HEK293 (cell line): Measurements from ENCODE around the gene PCDH9.

Experiments
- CTCF ChIA-PET: fragments of 350-600 bp; formaldehyde crosslinking; extraction: SDS; loops from one replicate; lab custom pipeline; 2021; ENCODE audit warnings: antibody characterized with exemption; lab: Yijun Ruan, JAX
- POLR2A ChIA-PET: fragments of 300-600 bp; formaldehyde crosslinking; extraction: SDS; loops from one replicate; lab custom pipeline; 2020; ENCODE audit warnings: antibody characterized with exemption, inconsistent platforms; lab: Yijun Ruan, JAX
- H3K27ac ChIP-seq: fragments of 200-500 bp; sonication (Bioruptor generic); 2 replicates; pipeline ENCODE4 v1.5.1; 2014; ENCODE audit warnings: low read depth, low read length, control low read depth, inconsistent platforms; ENCODE audit errors: extremely low read depth
- H3K36me3 ChIP-seq, 2 experiments: fragments of 200-500 bp in 1 of 2; sonication (Bioruptor generic) in 1 of 2; 1 replicate in 1 of 2; 2 replicates in 1 of 2; pipeline ENCODE4 v1.5.1; 2014 to 2017; ENCODE audit warnings: inconsistent platforms in 2 of 2, low read length in 2 of 2; ENCODE audit not compliant: control insufficient read depth in 2 of 2, insufficient read depth in 1 of 2
- H3K4me1 ChIP-seq: fragments of 200-500 bp; sonication (Bioruptor generic); 2 replicates; pipeline ENCODE4 v1.5.1; 2014; ENCODE audit warnings: mild to moderate bottlenecking, low read length, inconsistent platforms; ENCODE audit not compliant: control insufficient read depth, insufficient read depth
- H3K4me3 ChIP-seq: 2 replicates; pipeline ENCODE4 v1.5.1; 2011; ENCODE audit warnings: low read depth, mild to moderate bottlenecking, control low read depth, low read length, moderate library complexity
- H3K9me3 ChIP-seq: fragments of 200-500 bp; sonication (Bioruptor generic); 2 replicates; pipeline ENCODE4 v1.5.1; 2014; ENCODE audit warnings: low read depth, low read length, inconsistent platforms; ENCODE audit not compliant: control insufficient read depth, insufficient read depth
- GLI2 ChIP-seq: fragments of 450-650 bp; formaldehyde crosslinking; IDR thresholded peaks from 2 replicates; pipeline ENCODE4; 2017; ENCODE audit warnings: missing biosample characterization, missing genetic modification characterization, low read depth, borderline replicate concordance
- KLF10 ChIP-seq: fragments of 450-650 bp; IDR thresholded peaks from 2 replicates; pipeline ENCODE4 v1.5.1; 2018; ENCODE audit warnings: missing biosample characterization, mild to moderate bottlenecking, missing genetic modification characterization
- SCRT2 ChIP-seq: fragments of 450-650 bp; formaldehyde crosslinking; IDR thresholded peaks from 2 replicates; pipeline ENCODE4 v1.5.1; 2016; ENCODE audit warnings: missing biosample characterization, missing genetic modification characterization
- ZFP69B ChIP-seq: fragments of 450-650 bp; formaldehyde crosslinking; IDR thresholded peaks from 2 replicates; pipeline ENCODE4 v1.5.1; 2016; ENCODE audit warnings: missing biosample characterization, missing genetic modification characterization
- ZNF146 ChIP-seq: fragments of 450-650 bp; formaldehyde crosslinking; IDR thresholded peaks from 2 replicates; pipeline ENCODE4 v1.5.1; 2016; ENCODE audit warnings: missing biosample characterization, missing genetic modification characterization
- ZNF174 ChIP-seq: fragments of 450-650 bp; formaldehyde crosslinking; IDR thresholded peaks from 2 replicates; pipeline ENCODE4 v1.5.0; 2017; ENCODE audit warnings: missing biosample characterization, mild to moderate bottlenecking, missing genetic modification characterization
- ZNF274 ChIP-seq, 2 experiments: fragments of 200-500 bp in 1 of 2; fragments of 450-650 bp in 1 of 2; sonication (Bioruptor generic) in 1 of 2; formaldehyde crosslinking in 1 of 2; IDR thresholded peaks; 2 replicates each; pipeline versions ENCODE4 v1.5.1 to v1.6.1; 2014 to 2016; ENCODE audit warnings: borderline replicate concordance in 1 of 2, inconsistent platforms in 1 of 2, low read length in 1 of 2, missing biosample characterization in 1 of 2, missing genetic modification characterization in 1 of 2
- ZNF37A ChIP-seq: fragments of 450-650 bp; IDR thresholded peaks from 2 replicates; pipeline ENCODE4 v1.5.1; 2018; ENCODE audit warnings: missing biosample characterization, missing genetic modification characterization
- ZNF426 ChIP-seq: fragments of 450-650 bp; formaldehyde crosslinking; IDR thresholded peaks from 2 replicates; pipeline ENCODE4 v1.5.1; 2017; ENCODE audit warnings: missing biosample characterization, missing genetic modification characterization, mild to moderate bottlenecking, inconsistent platforms, moderate library complexity
- ZNF555 ChIP-seq: fragments of 450-650 bp; formaldehyde crosslinking; conservative IDR thresholded peaks from 2 replicates; pipeline ENCODE4 v1.5.1; 2017; ENCODE audit warnings: missing biosample characterization, mild to moderate bottlenecking, missing genetic modification characterization, inconsistent platforms
- ZNF621 ChIP-seq: fragments of 450-650 bp; formaldehyde crosslinking; IDR thresholded peaks from 2 replicates; pipeline ENCODE4 v1.5.1; 2017; ENCODE audit warnings: missing biosample characterization, missing genetic modification characterization
- ZNF664 ChIP-seq: fragments of 450-650 bp; formaldehyde crosslinking; IDR thresholded peaks from 2 replicates; pipeline ENCODE4 v1.5.1; 2016; ENCODE audit warnings: missing biosample characterization, missing genetic modification characterization
- ZNF785 ChIP-seq: fragments of 450-650 bp; formaldehyde crosslinking; IDR thresholded peaks from 2 replicates; pipeline ENCODE4 v1.5.1; 2016; ENCODE audit warnings: missing biosample characterization, missing genetic modification characterization
- ZNF837 ChIP-seq: fragments of 450-650 bp; formaldehyde crosslinking; IDR thresholded peaks from 2 replicates; pipeline ENCODE4 v1.5.1; 2016; ENCODE audit warnings: missing biosample characterization, missing genetic modification characterization
- ZSCAN16 ChIP-seq: fragments of 450-650 bp; formaldehyde crosslinking; IDR thresholded peaks from 2 replicates; pipeline ENCODE4 v1.5.1; 2016; ENCODE audit warnings: missing biosample characterization, missing genetic modification characterization
- ZSCAN30 ChIP-seq: fragments of 450-650 bp; IDR thresholded peaks from 2 replicates; pipeline ENCODE4 v1.5.1; 2018; ENCODE audit warnings: missing biosample characterization, mild to moderate bottlenecking, missing genetic modification characterization, moderate library complexity
- TF ChIP-seq, protein P1 (sequence below): fragments of 450-650 bp; formaldehyde crosslinking; IDR thresholded peaks from 2 replicates; pipeline ENCODE4 v1.5.1; 2017; ENCODE audit warnings: missing biosample characterization, missing genetic modification characterization
- TF ChIP-seq, protein P2 (sequence below): fragments of 450-650 bp; formaldehyde crosslinking; IDR thresholded peaks from 2 replicates; pipeline ENCODE4 v1.5.1; 2016; ENCODE audit warnings: missing biosample characterization, missing genetic modification characterization
- TF ChIP-seq, protein P3 (sequence below): fragments of 450-650 bp; formaldehyde crosslinking; IDR thresholded peaks from 2 replicates; pipeline ENCODE4 v1.5.1; 2016; ENCODE audit warnings: missing biosample characterization, missing genetic modification characterization
- TF ChIP-seq, protein P4 (sequence below): fragments of 450-650 bp; formaldehyde crosslinking; IDR thresholded peaks from 2 replicates; pipeline ENCODE4 v1.5.1; 2016; ENCODE audit warnings: missing biosample characterization, missing genetic modification characterization
- TF ChIP-seq, protein P5 (sequence below): fragments of 450-650 bp; formaldehyde crosslinking; IDR thresholded peaks from 2 replicates; pipeline ENCODE4 v1.5.1; 2016; ENCODE audit warnings: missing biosample characterization, missing genetic modification characterization
- TF ChIP-seq, protein P6 (sequence below): fragments of 450-650 bp; formaldehyde crosslinking; IDR thresholded peaks from 2 replicates; pipeline ENCODE4 v1.5.1; 2016; ENCODE audit warnings: missing biosample characterization, missing genetic modification characterization, low read depth
- TF ChIP-seq, protein P7 (sequence below): fragments of 450-650 bp; formaldehyde crosslinking; IDR thresholded peaks from 2 replicates; pipeline ENCODE4 v1.5.1; 2016; ENCODE audit warnings: missing biosample characterization, missing genetic modification characterization

Gene PCDH9

DNA sequence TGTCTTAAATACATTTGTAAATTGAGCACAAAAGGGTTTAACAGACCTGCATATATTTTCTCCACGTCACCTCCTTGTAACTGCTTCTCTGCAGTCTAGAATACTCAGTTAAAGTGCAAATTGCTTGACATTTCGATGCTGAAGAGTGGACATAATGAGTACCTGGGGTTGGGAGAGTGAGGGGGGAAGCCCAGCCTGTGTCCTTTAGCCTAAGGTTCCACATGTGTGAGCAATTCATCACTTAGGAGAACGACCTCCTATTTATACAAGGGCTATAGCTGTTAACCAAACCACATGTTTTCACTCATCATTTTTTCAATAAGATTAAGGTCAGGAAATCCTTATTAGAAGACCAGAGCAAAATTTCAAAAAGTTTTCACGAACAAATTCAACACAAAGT lies 29.5 kb downstream of the PCDH9 start (continued):
- TF ChIP-seq, protein P1, sequence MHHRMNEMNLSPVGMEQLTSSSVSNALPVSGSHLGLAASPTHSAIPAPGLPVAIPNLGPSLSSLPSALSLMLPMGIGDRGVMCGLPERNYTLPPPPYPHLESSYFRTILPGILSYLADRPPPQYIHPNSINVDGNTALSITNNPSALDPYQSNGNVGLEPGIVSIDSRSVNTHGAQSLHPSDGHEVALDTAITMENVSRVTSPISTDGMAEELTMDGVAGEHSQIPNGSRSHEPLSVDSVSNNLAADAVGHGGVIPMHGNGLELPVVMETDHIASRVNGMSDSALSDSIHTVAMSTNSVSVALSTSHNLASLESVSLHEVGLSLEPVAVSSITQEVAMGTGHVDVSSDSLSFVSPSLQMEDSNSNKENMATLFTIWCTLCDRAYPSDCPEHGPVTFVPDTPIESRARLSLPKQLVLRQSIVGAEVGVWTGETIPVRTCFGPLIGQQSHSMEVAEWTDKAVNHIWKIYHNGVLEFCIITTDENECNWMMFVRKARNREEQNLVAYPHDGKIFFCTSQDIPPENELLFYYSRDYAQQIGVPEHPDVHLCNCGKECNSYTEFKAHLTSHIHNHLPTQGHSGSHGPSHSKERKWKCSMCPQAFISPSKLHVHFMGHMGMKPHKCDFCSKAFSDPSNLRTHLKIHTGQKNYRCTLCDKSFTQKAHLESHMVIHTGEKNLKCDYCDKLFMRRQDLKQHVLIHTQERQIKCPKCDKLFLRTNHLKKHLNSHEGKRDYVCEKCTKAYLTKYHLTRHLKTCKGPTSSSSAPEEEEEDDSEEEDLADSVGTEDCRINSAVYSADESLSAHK: no peak
- TF ChIP-seq ZFP69B (tag by site-specific recombination) (no peak), ZNF621 (tag by site-specific recombination) (no peak), ZNF274 (IDR thresholded peaks at IDR 0.05; ENCODE audit: low read length) (no peak), ZNF274 (tag by site-specific recombination; IDR thresholded peaks at IDR 0.05; ENCODE audit: borderline replicate concordance) (no peak)
- TF ChIP-seq, protein P2, sequence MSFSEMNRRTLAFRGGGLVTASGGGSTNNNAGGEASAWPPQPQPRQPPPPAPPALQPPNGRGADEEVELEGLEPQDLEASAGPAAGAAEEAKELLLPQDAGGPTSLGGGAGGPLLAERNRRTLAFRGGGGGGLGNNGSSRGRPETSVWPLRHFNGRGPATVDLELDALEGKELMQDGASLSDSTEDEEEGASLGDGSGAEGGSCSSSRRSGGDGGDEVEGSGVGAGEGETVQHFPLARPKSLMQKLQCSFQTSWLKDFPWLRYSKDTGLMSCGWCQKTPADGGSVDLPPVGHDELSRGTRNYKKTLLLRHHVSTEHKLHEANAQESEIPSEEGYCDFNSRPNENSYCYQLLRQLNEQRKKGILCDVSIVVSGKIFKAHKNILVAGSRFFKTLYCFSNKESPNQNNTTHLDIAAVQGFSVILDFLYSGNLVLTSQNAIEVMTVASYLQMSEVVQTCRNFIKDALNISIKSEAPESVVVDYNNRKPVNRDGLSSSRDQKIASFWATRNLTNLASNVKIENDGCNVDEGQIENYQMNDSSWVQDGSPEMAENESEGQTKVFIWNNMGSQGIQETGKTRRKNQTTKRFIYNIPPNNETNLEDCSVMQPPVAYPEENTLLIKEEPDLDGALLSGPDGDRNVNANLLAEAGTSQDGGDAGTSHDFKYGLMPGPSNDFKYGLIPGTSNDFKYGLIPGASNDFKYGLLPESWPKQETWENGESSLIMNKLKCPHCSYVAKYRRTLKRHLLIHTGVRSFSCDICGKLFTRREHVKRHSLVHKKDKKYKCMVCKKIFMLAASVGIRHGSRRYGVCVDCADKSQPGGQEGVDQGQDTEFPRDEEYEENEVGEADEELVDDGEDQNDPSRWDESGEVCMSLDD: no peak
- TF ChIP-seq, protein P3, sequence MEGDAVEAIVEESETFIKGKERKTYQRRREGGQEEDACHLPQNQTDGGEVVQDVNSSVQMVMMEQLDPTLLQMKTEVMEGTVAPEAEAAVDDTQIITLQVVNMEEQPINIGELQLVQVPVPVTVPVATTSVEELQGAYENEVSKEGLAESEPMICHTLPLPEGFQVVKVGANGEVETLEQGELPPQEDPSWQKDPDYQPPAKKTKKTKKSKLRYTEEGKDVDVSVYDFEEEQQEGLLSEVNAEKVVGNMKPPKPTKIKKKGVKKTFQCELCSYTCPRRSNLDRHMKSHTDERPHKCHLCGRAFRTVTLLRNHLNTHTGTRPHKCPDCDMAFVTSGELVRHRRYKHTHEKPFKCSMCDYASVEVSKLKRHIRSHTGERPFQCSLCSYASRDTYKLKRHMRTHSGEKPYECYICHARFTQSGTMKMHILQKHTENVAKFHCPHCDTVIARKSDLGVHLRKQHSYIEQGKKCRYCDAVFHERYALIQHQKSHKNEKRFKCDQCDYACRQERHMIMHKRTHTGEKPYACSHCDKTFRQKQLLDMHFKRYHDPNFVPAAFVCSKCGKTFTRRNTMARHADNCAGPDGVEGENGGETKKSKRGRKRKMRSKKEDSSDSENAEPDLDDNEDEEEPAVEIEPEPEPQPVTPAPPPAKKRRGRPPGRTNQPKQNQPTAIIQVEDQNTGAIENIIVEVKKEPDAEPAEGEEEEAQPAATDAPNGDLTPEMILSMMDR (tag by site-specific recombination): no peak

DNA sequence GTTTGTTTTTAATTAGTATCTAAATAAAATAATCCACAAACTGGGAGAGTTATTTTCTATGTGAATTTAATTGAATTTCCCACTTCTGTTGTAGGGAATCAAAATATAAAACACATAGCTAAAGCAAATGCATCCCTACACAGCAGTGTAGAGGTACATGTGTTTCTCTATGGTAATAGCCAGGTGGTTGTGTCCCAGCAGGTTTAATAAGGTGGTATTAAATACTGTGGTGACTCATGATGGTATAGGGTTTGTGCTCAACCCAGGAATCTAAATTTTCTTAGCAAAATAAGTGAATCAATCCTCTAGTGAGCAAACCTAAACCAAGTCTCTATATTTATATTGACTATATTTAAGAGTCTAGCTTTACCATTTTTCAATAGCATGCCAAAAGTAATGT lies 30.0 kb downstream of the PCDH9 start:
- CTCF ChIA-PET: no interaction called here
- POLR2A ChIA-PET: no interaction called here
- TF ChIP-seq ZNF664: 0 out of 2 replicates have a peak, but pooled peaks have one; percentile 16
- TF ChIP-seq, protein P4, sequence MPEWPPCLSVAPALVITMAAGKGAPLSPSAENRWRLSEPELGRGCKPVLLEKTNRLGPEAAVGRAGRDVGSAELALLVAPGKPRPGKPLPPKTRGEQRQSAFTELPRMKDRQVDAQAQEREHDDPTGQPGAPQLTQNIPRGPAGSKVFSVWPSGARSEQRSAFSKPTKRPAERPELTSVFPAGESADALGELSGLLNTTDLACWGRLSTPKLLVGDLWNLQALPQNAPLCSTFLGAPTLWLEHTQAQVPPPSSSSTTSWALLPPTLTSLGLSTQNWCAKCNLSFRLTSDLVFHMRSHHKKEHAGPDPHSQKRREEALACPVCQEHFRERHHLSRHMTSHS (tag by site-specific recombination): no peak
- no peaks in the 10 kb centered on the region for H3K9me3 ChIP-seq
- H3K4me3 ChIP-seq: no peak overlapping the region
- H3K27ac ChIP-seq: no peak overlapping the region
- H3K4me1 ChIP-seq: no peaks in the 10 kb centered on the region
- H3K36me3 ChIP-seq: no peaks in the 10 kb centered on the region

DNA sequence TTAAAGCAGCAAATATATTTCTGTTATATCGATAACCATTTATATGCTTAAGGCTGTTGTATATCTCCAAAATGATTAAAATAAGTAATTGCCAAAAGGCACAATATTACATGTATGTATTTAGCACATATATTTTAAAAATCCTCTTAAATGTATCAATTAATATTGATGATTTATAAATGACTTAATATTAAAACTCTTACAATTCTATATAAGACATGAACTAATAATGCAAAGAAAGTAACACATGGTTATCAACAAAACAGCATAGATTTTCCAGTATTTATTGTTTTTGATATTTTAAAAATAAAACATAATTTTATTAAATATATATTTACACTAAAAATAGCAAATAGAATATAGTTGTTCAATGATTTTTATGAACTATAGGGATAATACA lies 32.4 kb downstream of the PCDH9 start:
- ChIA-PET CTCF (interaction anchor here (0.6 kb wide), 1 partner anchor 1851 kb away, joined by 3 read pairs; no protein-coding TSS in a partner anchor), POLR2A (no interaction called here)
- H3K9me3 ChIP-seq: no peaks in the 10 kb centered on the region
- H3K36me3 ChIP-seq: no peaks in the 10 kb centered on the region
- no peak overlapping the region for H3K4me3 ChIP-seq
- H3K27ac ChIP-seq: no peak overlapping the region
- H3K4me1 ChIP-seq: no peaks in the 10 kb centered on the region
- TF ChIP-seq ZNF837 (tag by site-specific recombination) (no peak), ZNF174 (no peak), ZNF785 (no peak), ZNF146 (tag by site-specific recombination) (no peak), ZNF426 (no peak), ZNF37A (no peak), ZSCAN30 (tag by site-specific recombination) (no peak), KLF10 (tag by site-specific recombination) (no peak), ZSCAN16 (tag by site-specific recombination) (no peak), GLI2 (tag by site-specific recombination) (no peak), ZNF555 (tag by site-specific recombination) (no peak), SCRT2 (tag by site-specific recombination) (no peak)
- TF ChIP-seq, protein P5, sequence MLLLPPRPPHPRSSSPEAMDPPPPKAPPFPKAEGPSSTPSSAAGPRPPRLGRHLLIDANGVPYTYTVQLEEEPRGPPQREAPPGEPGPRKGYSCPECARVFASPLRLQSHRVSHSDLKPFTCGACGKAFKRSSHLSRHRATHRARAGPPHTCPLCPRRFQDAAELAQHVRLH (tag by site-specific recombination): no peak
- TF ChIP-seq, protein P6, sequence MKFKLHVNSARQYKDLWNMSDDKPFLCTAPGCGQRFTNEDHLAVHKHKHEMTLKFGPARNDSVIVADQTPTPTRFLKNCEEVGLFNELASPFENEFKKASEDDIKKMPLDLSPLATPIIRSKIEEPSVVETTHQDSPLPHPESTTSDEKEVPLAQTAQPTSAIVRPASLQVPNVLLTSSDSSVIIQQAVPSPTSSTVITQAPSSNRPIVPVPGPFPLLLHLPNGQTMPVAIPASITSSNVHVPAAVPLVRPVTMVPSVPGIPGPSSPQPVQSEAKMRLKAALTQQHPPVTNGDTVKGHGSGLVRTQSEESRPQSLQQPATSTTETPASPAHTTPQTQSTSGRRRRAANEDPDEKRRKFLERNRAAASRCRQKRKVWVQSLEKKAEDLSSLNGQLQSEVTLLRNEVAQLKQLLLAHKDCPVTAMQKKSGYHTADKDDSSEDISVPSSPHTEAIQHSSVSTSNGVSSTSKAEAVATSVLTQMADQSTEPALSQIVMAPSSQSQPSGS (tag by site-specific recombination): no peak
- TF ChIP-seq, protein P7, sequence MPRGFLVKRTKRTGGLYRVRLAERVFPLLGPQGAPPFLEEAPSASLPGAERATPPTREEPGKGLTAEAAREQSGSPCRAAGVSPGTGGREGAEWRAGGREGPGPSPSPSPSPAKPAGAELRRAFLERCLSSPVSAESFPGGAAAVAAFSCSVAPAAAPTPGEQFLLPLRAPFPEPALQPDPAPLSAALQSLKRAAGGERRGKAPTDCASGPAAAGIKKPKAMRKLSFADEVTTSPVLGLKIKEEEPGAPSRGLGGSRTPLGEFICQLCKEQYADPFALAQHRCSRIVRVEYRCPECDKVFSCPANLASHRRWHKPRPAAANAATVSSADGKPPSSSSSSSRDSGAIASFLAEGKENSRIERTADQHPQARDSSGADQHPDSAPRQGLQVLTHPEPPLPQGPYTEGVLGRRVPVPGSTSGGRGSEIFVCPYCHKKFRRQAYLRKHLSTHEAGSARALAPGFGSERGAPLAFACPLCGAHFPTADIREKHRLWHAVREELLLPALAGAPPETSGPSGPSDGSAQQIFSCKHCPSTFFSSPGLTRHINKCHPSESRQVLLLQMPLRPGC (tag by site-specific recombination): no peak
